AG09309 (cell line): ENCODE results near the gene KMO.

Experiments
- DNase-seq: peaks from one replicate; pipeline ENCODE4 v3.0.0-alpha.2; 2010; ENCODE audit warnings: low read depth
- H3K4me3 ChIP-seq: 2 replicates; pipeline ENCODE4 v1.5.1; 2011; ENCODE audit warnings: mild to moderate bottlenecking, low read depth, low read length, moderate library complexity; ENCODE audit not compliant: control insufficient read depth
- TF ChIP-seq, protein P1 (sequence below): IDR thresholded peaks from 2 replicates; pipeline ENCODE4 v1.5.1; 2011; ENCODE audit warnings: mild to moderate bottlenecking, low read depth, low read length, inconsistent platforms; ENCODE audit not compliant: insufficient read depth, control insufficient read depth; ENCODE audit errors: missing control alignments

Gene KMO

DNA sequence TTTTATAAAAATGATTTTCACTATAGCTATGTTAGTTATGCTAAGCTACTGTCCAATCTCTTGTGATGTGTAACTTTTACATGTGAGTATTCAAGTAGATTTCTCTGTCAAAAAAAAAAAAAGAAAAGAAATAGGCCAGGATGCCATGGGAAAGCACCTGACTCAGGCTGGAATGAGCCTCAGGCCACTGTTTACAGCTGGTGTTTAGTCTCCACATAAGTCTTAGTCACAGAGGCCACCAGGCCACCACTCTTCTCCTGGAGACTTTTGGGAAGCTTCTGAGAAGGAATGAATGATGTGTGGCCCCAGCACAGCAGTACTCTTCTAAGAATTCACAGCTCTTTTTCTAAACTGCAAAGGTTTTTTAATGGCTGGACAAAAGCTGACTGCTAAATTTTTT lies 59.1 kb downstream of the KMO start:
- TF ChIP-seq, protein P1, sequence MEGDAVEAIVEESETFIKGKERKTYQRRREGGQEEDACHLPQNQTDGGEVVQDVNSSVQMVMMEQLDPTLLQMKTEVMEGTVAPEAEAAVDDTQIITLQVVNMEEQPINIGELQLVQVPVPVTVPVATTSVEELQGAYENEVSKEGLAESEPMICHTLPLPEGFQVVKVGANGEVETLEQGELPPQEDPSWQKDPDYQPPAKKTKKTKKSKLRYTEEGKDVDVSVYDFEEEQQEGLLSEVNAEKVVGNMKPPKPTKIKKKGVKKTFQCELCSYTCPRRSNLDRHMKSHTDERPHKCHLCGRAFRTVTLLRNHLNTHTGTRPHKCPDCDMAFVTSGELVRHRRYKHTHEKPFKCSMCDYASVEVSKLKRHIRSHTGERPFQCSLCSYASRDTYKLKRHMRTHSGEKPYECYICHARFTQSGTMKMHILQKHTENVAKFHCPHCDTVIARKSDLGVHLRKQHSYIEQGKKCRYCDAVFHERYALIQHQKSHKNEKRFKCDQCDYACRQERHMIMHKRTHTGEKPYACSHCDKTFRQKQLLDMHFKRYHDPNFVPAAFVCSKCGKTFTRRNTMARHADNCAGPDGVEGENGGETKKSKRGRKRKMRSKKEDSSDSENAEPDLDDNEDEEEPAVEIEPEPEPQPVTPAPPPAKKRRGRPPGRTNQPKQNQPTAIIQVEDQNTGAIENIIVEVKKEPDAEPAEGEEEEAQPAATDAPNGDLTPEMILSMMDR, result no peak
- H3K4me3 ChIP-seq, result no peak overlapping the region
- DNase-seq, result peak; percentile 33

DNA sequence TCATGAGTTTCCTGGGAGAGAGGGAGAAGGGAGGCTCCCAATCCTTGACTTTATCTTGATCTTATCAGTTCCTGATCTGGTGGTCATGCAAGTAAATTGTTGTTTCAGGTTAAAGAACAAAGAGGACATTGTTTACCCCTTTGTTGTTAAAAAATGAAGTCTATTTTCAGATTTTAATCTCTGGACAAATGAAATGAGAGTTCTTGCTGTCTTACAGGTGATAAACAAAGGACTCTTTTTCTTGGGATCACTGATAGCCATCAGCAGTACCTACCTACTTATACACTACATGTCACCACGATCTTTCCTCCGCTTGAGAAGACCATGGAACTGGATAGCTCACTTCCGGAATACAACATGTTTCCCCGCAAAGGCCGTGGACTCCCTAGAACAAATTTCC lies 59.6 kb downstream of the KMO start:
- DNase-seq, result no peak
- H3K4me3 ChIP-seq, result no peak overlapping the region
- TF ChIP-seq, protein P1, result no peak

DNA sequence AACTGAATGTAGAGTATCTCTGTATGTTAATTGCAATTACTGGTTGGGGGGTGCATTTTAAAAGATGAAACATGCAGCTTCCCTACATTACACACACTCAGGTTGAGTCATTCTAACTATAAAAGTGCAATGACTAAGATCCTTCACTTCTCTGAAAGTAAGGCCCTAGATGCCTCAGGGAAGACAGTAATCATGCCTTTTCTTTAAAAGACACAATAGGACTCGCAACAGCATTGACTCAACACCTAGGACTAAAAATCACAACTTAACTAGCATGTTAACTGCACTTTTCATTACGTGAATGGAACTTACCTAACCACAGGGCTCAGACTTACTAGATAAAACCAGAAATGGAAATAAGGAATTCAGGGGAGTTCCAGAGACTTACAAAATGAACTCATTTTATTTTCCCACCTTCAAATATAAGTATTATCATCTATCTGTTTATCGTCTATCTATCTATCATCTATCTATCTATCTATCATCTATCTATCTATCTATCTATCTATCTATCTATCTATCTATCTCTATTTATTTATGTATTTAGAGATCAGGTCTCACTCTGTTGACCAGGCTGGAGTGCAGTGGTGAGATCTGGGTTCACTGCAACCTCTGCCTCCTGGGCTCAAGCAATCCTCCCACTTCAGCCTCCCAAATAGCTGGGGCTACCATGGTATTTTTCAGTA lies 60.2 kb downstream of the KMO start:
- no peak overlapping the region for H3K4me3 ChIP-seq
- TF ChIP-seq, protein P1, result no peak
- DNase-seq, result peak; percentile 57

DNA sequence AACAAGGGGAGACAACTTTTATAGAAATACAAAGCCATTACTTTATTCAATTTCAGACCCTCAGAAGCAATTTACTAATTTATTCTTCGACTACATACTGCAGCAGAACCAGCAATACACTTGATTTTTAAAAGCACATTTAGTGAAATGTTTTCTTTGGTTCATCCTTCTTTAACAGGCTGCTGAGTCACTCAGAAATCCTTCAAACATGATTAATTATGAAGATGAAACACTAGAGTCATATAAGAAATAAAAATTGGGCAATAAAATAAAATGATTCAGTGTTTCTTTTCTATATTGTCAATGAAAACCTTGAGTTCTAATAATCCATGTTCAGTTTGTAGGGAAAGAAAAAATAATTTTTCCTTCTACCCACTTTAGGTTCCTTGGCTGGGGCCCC lies 61.0 kb downstream of the KMO start:
- peak; percentile 17 for DNase-seq
- TF ChIP-seq, protein P1, result no peak
- H3K4me3 ChIP-seq, result no peak overlapping the region

DNA sequence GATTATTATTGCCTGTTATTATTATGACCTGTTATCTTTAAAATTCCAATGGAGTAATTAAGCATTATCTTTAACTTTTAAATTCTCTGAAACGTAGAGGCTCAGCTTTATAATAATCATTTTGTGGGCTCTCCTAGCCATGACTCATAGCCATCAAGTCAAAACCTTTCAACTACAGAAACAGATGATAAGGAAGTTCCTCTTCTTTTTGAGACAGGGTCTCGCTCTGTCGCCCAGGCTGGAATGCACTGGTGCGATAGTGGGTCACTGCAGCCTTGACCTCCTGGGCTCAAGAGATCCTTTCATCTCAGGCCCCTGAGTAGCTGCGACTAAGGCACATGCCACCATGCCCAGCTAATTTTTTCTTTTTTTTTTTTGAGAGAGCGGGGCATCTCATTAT lies 64.5 kb downstream of the KMO start:
- no peak overlapping the region for H3K4me3 ChIP-seq
- DNase-seq, result no peak
- TF ChIP-seq, protein P1, result no peak

DNA sequence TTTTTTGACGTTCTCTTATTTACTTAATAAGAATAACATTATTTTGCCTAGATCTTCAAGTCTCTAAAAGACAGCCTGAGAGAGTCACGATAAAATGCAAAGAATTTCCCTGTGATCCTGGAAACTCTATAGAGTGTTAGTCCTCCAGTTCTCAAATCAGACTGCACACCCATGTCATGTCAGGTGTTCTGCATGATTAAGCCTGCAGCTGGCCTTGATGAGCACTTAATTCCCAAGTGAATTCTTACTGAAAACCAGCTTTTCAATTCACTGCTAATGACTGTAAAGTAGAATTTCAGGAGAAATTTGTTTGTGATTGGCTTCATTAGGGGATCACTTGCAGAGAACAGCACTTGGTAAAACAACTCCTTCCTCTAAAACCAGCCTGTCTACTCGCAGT lies 66.1 kb downstream of the KMO start:
- no peak overlapping the region for H3K4me3 ChIP-seq
- no peak for DNase-seq
- TF ChIP-seq, protein P1, result no peak
